HEK293T (cell line): ENCODE data around the gene WDR1.

Source experiments
- ELF4 ChIP-seq: fragments of 450-650 bp; IDR thresholded peaks from 2 replicates; pipeline ENCODE4 v1.6.1; 2017; ENCODE audit warnings: antibody characterized with exemption
- FOXA1 ChIP-seq: fragments of 450-650 bp; IDR thresholded peaks from 2 replicates; pipeline ENCODE4 v1.6.1; 2016; ENCODE audit warnings: mild to moderate bottlenecking
- FOXK2 ChIP-seq: fragments of 450-650 bp; IDR thresholded peaks from 2 replicates; pipeline ENCODE4 v1.6.1; 2016; ENCODE audit warnings: mild to moderate bottlenecking
- FOXM1 ChIP-seq: fragments of 450-650 bp; IDR thresholded peaks from 2 replicates; pipeline ENCODE4 v1.6.1; 2017; ENCODE audit warnings: mild to moderate bottlenecking, borderline replicate concordance
- HDGF ChIP-seq: fragments of 450-650 bp; IDR thresholded peaks from 2 replicates; pipeline ENCODE4 v1.6.1; 2017; ENCODE audit warnings: antibody characterized with exemption, borderline replicate concordance
- L3MBTL2 ChIP-seq: fragments of 450-650 bp; conservative IDR thresholded peaks from 2 replicates; pipeline ENCODE4 v1.6.1; 2016; ENCODE audit warnings: mild to moderate bottlenecking
- NFRKB ChIP-seq: fragments of 450-650 bp; IDR thresholded peaks from 2 replicates; pipeline ENCODE4 v1.6.1; 2016; ENCODE audit warnings: mild to moderate bottlenecking, moderate library complexity
- PKNOX1 ChIP-seq: fragments of 450-650 bp; IDR thresholded peaks from 2 replicates; pipeline ENCODE4 v1.6.1; 2016
- SP1 ChIP-seq: fragments of 450-650 bp; IDR thresholded peaks from 2 replicates; pipeline ENCODE4 v1.6.1; 2017
- ZNF384 ChIP-seq: fragments of 450-650 bp; IDR thresholded peaks from 2 replicates; pipeline ENCODE4 v1.6.1; 2016

- TF ChIP-seq PKNOX1: peak; percentile 85
- TF ChIP-seq FOXM1: no peak
- TF ChIP-seq FOXK2: no peak
- no peak for TF ChIP-seq HDGF
- no peak for TF ChIP-seq L3MBTL2
- no peak for TF ChIP-seq SP1
- TF ChIP-seq NFRKB: no peak
- no peak for TF ChIP-seq ZNF384
- TF ChIP-seq FOXA1: no peak
- TF ChIP-seq ELF4: no peak
Measured at GRCh38 chr4:10036807-10037342, 79.7 kb downstream of the WDR1 start.
